Sigmoid colon (tissue), 4 donors: ENCODE data around the gene GREB1.

Experiments
- EP300 ChIP-seq, 4 donors: sonication (generic); formaldehyde crosslinking; IDR thresholded peaks; one replicate each; pipeline ENCODE4 v1.6.1; 2017; ENCODE audit warnings: antibody characterized with exemption in 4 of 4
- POLR2A ChIP-seq, 2 donors: fragments of 450-650 bp; IDR thresholded peaks; one replicate each; pipeline ENCODE4 v1.6.1; 2016; ENCODE audit warnings: antibody characterized with exemption in 2 of 2, mild to moderate bottlenecking in 2 of 2, moderate library complexity in 2 of 2
- TF ChIP-seq, protein P1 (sequence below), 4 experiments: fragments of 450-650 bp in 3 of 4; fragments of 200-600 bp in 1 of 4; IDR thresholded peaks; one replicate each; pipeline ENCODE4 v1.5.1; 2016 to 2019; ENCODE audit warnings: antibody characterized with exemption in 4 of 4, mild to moderate bottlenecking in 3 of 4, moderate library complexity in 2 of 4

DNA sequence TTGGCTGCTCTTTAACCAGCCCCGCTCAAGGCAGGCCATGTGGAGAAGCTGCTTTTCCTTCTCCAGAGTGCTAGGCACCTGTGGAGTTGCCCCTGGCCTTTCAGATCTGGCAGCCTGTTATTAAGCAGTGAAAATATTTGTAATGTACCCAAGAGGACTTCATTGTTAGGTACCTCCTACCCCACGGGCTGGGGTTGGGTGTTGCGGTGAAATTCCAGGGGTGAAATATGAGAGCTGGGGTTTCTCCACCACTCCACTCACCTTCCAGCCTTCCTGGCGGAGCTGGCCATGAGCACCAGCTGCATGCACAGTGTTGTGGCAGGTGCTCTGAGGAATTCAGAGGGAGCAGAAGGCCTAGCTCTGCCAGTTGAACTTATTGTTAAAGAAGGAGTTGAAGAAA, 97.0 kb downstream of the GREB1 start:
- TF ChIP-seq POLR2A (IDR thresholded peaks at IDR 0.05) (no peak), EP300 (IDR thresholded peaks at IDR 0.05) (no peak)
- TF ChIP-seq, protein P1, sequence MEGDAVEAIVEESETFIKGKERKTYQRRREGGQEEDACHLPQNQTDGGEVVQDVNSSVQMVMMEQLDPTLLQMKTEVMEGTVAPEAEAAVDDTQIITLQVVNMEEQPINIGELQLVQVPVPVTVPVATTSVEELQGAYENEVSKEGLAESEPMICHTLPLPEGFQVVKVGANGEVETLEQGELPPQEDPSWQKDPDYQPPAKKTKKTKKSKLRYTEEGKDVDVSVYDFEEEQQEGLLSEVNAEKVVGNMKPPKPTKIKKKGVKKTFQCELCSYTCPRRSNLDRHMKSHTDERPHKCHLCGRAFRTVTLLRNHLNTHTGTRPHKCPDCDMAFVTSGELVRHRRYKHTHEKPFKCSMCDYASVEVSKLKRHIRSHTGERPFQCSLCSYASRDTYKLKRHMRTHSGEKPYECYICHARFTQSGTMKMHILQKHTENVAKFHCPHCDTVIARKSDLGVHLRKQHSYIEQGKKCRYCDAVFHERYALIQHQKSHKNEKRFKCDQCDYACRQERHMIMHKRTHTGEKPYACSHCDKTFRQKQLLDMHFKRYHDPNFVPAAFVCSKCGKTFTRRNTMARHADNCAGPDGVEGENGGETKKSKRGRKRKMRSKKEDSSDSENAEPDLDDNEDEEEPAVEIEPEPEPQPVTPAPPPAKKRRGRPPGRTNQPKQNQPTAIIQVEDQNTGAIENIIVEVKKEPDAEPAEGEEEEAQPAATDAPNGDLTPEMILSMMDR (IDR thresholded peaks at IDR 0.05) = no peak
